Activated gamma-delta T cell (primary cell): ENCODE data around the gene ITGA6.

Experiments used
- DNase-seq: peaks from one replicate; lab custom pipeline; 2025; lab: John Stamatoyannopoulos, UW

The ITGA6 gene

DNA sequence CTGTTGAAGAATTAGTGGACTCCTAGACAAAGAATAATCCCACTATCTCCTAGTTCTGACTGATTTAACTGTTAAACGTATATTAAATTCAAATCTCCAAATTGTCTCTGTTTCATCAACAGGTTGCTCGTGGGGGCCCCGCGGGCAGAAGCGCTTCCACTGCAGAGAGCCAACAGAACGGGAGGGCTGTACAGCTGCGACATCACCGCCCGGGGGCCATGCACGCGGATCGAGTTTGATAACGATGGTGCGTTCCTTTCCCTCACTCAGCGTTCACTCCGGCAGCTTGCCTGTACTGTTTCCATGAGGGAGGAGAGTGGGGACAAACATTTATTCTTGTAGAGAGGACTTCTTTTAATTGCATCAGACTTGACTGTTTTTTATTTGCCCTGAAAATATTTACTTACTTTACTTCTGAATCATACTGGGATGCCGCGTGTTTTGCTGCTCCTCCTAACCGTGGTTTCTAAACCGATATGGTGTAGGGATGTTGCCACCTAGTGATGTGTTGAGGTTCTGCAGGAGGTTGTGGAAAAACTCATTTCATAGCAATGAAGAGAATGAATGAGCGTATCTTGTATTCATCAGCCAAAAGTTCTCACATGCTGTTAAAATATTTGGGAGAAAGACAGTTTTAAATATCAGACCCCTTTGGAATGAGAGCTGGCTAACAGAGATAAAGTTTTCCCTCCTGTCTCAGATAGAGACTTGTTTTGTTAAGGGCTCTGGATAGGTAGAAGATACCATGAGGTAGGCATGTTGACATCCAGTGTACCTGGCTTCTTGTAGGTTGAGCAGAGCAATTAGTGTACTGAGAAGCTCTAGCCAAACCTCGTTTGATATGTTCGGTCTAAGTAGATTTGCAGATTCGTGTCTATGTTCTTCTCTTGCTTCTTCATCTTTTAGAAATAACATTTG is 38.3 kb downstream of the ITGA6 start:
- DNase-seq, result no peak

DNA sequence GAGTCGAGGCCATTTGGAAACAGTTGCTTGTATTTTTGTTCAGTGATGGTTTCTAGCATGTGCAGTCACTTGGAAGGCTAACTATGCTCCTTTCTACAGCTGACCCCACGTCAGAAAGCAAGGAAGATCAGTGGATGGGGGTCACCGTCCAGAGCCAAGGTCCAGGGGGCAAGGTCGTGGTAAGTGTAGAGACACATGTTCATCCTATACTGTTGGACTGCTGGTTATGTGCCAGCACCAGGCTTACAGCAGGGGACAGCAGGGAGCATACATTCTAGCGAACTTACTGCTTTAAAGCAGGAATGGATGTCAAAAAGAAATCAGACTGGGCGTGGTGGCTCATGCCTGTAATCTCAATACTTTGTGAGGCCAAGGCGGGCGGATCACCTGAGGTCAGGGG is 40.0 kb downstream of the ITGA6 start:
- DNase-seq, result no peak

- no peak for DNase-seq
Observed at GRCh38 chr2:172470958-172471922, 43.9 kb downstream of the ITGA6 start.

GRCh38 chr2:172472446-172473033 is 45.2 kb downstream of the ITGA6 start:
- DNase-seq, result no peak

GRCh38 chr2:172473167-172473566 is 45.8 kb downstream of the ITGA6 start:
- no peak for DNase-seq

GRCh38 chr2:172478353-172478752 is 51.0 kb downstream of the ITGA6 start:
- DNase-seq, result no peak

DNA sequence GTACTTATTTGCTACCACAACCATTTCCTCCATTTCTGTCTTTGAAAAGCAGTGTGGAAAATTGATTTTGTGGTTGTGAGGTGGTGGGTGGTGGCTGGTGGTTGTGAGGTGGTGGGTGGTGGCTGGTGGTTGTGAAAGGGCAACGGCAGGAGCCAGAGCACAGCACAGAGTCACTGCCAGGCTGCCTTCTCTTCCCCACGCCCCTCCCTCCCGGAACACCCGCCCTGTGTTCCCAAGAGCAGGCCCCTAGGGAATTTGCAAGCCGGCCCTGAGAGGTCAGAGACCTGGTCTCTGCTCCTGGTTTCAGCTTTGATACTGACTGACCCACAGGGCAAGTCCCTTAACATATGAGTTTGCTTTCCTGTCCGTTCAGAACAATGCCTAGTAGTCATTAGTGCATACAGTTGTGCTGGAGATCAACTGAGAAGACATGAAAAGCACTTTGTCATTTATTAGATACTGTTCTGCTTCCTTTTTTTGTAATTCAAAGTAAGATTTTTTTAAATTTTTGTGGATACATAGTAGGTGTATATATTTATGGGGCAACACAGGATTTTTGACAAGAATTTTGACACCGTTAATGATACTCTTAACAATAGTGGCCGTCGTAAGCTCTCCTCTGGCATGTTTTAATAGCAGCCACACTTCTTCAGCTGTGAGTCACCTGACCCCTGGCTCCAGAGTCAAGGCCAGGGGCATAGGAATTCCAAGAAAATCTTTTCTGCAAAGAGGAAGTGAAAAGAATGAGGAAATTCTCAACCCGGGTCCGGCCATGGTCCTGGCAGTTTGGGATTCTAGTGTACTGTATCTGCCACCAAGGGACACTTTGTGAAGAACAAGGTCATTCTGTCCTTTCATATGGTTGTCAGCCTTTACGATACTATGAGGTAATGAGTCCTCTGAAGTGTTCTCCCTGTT is 53.2 kb downstream of the ITGA6 start:
- DNase-seq, result no peak

- DNase-seq, result no peak
Observed at GRCh38 chr2:172481507-172482262, 54.3 kb downstream of the ITGA6 start.

- DNase-seq, result no peak
Observed at GRCh38 chr2:172484253-172484652, 56.9 kb downstream of the ITGA6 start.

DNA sequence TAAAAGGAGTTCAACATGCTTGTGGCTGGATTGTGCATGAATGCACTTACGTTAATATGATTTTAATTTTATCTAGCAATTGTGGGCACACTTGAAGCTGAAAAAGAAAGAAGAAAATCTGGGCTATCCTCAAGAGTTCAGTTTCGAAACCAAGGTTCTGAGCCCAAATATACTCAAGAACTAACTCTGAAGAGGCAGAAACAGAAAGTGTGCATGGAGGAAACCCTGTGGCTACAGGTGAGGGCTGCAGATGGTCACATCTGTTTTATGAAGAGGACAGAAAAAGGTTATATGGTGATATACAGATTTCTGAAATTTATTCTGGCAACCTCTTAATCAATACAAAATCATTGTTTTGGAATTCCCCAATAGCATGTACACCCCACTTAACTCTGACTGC is 57.3 kb downstream of the ITGA6 start:
- DNase-seq, result no peak

GRCh38 chr2:172488556-172488955 is 61.2 kb downstream of the ITGA6 start:
- DNase-seq, result no peak

GRCh38 chr2:172489681-172490080 is 62.3 kb downstream of the ITGA6 start:
- DNase-seq, result no peak

- DNase-seq, result no peak
Observed at GRCh38 chr2:172496160-172496608, 68.8 kb downstream of the ITGA6 start.

DNA sequence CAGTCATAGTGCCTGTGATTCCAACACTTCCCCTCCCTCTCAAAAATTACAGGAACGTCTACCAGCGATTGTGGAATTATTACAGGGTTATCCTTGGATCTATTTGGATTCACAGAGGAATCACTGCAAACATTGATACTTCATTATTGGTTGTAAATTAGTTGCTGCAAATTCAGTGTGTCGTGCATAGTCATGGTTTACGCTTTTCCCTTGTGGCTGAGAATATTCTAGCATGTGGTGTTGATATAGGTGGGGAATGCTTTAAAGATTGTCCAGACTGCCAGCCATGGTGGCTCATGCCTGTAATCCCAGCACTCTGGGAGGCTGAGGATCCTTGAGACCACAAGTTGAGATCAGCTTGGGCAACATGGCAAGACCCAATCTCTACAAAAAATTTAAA is 79.8 kb downstream of the ITGA6 start:
- no peak for DNase-seq

DNA sequence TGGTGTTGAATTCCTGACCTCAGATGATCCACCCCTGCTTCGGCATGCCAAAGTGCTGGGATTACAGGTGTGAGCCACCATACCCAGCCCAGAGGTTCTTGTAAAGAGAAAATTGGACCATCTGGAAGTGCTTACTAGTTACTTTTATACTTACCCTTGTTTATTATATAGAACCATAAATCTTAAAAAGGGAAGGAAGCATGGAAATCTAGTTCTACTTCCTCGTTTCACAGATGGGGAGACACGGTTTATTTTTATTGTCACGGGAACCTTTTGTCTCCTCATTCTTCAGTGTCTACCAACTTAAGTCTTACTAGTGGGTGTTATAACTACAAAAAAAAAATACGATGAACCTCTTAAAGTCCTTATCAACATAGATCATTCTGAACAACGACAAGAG is 82.7 kb downstream of the ITGA6 start:
- no peak for DNase-seq

DNA sequence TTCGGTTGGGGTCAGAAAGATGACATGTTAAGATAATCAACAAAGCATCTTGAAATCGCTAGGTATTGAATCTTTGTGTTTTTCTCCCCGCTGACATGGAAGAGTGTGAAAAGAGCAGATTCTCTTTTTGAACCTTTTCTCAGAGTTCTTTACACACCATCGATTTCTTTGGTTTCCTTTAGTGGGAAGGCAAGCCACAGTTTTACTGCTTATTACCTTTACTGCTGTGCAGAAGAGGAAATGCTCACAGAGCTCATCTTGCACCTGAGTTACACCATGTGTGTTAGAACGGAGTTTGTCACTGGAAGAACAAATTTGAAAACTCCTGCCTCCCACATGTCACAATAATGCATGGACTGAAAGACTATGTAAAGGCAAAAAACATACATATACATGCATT is 83.2 kb downstream of the ITGA6 start:
- DNase-seq, result no peak

- DNase-seq, result no peak
Observed at GRCh38 chr2:172512810-172513523, 85.6 kb downstream of the ITGA6 start.

GRCh38 chr2:172513524-172513900 is 86.1 kb downstream of the ITGA6 start:
- no peak for DNase-seq

DNA sequence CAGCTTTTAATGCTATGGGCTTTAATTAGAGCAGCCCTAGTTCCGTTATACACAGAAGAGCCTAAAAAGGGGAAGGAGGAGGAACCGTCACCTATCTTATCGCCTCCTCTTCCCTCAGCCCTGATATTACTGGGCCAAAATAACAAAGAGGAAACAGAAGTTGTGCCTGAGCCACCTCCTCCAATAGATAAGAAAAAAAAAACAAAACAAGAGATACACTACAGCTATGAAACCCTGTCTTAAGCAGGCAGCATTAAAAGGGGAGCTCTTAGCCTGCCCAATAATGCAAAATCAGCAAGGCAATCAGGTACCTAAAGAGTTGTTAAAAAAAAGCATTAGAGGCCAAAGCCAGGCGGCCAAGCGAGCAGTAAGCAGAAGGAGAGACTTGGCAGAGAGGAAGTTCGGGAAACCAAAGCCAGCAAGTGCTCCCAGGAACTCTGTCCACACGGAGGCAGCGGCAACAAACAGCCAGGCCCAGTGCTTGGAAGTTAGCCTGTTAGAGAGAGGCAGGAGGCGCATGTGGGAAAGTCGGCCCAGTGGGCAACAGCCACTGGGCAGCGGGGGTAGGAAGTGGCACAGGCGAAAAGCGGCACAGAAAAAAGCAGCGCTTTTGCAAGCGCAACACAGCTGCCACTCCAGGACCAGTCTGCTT is 86.7 kb downstream of the ITGA6 start:
- no peak for DNase-seq
